ENCODE measurements around the gene APOA5. TPM values are rescaled to one million over a fixed set of nuclear protein-coding genes. Genes with fewer than 3 reads are reported as not detected.

Gene APOA5
- total and polyA plus RNA-seq, 2 of the 13 experiments (the other 11 are each of a cell fraction or from before 2014, with no cell fraction given): 44.0 to 49.1 TPM

GRCh38 chr11:116833816-116834534 lies 42.3 kb upstream of the APOA5 start (continued):
- TF ChIP-seq FOXO1 (CRISPR knock-in tag; IDR thresholded peaks at IDR 0.05) (0 out of 2 replicates have a peak, but pooled peaks have one; percentile 53), MAFF (IDR thresholded peaks at IDR 0.05; ENCODE audit: low read depth, low read length) (no peak), ZNF414 (CRISPR knock-in tag; IDR thresholded peaks at IDR 0.05) (peak; percentile 48; the same call in 1 of the 2 replicates), ZSCAN30 (CRISPR knock-in tag; IDR thresholded peaks at IDR 0.05) (no peak; the same call in 1 of the 2 replicates), ESRRA (CRISPR knock-in tag; IDR thresholded peaks at IDR 0.05; ENCODE audit: low read depth) (peak; percentile 54; the same call in 1 of the 2 replicates), SPEN (CRISPR knock-in tag; IDR thresholded peaks at IDR 0.05; ENCODE audit: low read depth) (no peak; the same call in 1 of the 2 replicates), FOXO4 (CRISPR knock-in tag; conservative IDR thresholded peaks at IDR 0.05) (0 out of 2 replicates have a peak, but pooled peaks have one; percentile 8), GZF1 (CRISPR knock-in tag; IDR thresholded peaks at IDR 0.05) (no peak), SP4 (CRISPR knock-in tag; IDR thresholded peaks at IDR 0.05) (peak; percentile 52; the same call in 1 of the 2 replicates), ZNF501 (CRISPR knock-in tag; IDR thresholded peaks at IDR 0.05) (peak; percentile 49), NFYB (CRISPR knock-in tag; IDR thresholded peaks at IDR 0.05) (peak; percentile 13; the same call in 1 of the 2 replicates), RBAK (CRISPR knock-in tag; IDR thresholded peaks at IDR 0.05) (no peak), ZNF776 (CRISPR knock-in tag; IDR thresholded peaks at IDR 0.05) (no peak), HNRNPLL (IDR thresholded peaks at IDR 0.05; ENCODE audit: low read depth, low read length, poor library complexity, severe bottlenecking) (no peak), BCLAF1 (IDR thresholded peaks at IDR 0.05) (no peak), ZNF430 (CRISPR knock-in tag; IDR thresholded peaks at IDR 0.05) (0 out of 2 replicates have a peak, but pooled peaks have one; percentile 88), CAMTA2 (CRISPR knock-in tag; IDR thresholded peaks at IDR 0.05; ENCODE audit: borderline replicate concordance) (0 out of 2 replicates have a peak, but pooled peaks have one; percentile 23), MIXL1 (CRISPR knock-in tag; IDR thresholded peaks at IDR 0.05) (peak; percentile 13; the same call in 1 of the 2 replicates)
- TF ChIP-seq, protein P1, sequence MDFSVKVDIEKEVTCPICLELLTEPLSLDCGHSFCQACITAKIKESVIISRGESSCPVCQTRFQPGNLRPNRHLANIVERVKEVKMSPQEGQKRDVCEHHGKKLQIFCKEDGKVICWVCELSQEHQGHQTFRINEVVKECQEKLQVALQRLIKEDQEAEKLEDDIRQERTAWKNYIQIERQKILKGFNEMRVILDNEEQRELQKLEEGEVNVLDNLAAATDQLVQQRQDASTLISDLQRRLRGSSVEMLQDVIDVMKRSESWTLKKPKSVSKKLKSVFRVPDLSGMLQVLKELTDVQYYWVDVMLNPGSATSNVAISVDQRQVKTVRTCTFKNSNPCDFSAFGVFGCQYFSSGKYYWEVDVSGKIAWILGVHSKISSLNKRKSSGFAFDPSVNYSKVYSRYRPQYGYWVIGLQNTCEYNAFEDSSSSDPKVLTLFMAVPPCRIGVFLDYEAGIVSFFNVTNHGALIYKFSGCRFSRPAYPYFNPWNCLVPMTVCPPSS (IDR thresholded peaks at IDR 0.05): no peak
- TF ChIP-seq, protein P2, sequence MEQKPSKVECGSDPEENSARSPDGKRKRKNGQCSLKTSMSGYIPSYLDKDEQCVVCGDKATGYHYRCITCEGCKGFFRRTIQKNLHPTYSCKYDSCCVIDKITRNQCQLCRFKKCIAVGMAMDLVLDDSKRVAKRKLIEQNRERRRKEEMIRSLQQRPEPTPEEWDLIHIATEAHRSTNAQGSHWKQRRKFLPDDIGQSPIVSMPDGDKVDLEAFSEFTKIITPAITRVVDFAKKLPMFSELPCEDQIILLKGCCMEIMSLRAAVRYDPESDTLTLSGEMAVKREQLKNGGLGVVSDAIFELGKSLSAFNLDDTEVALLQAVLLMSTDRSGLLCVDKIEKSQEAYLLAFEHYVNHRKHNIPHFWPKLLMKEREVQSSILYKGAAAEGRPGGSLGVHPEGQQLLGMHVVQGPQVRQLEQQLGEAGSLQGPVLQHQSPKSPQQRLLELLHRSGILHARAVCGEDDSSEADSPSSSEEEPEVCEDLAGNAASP (CRISPR knock-in tag; IDR thresholded peaks at IDR 0.05; ENCODE audit: borderline replicate concordance): peak; percentile 75
- TF ChIP-seq, protein P3, sequence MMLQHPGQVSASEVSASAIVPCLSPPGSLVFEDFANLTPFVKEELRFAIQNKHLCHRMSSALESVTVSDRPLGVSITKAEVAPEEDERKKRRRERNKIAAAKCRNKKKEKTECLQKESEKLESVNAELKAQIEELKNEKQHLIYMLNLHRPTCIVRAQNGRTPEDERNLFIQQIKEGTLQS (CRISPR knock-in tag; IDR thresholded peaks at IDR 0.05): no peak

Measured in HepG2 (cell line).